ENCODE data around the gene TEAD4.

The TEAD4 gene

GRCh38 chr12:2960996-2961616, 1.9 kb downstream of the TEAD4 start:
- no peak for DNase-seq

DNA sequence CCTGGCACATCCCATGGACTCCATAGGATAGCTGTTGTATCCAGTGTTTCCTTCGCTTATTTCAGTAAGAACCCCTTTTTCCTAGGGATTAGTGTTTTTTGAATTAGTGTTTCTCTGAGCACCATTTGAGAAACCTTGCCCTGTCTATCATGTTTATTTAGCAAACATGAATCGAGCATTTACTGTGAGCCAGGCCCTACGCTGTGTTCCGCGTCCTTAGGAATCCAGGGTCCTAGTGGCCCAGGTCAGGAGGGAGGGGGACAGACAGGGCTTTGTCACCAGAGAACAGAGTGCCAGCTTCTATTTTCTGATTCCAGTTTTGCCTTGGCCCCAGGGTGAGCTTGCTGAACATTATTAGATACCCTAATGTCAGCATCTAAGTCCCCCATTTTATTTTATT, 2.5 kb downstream of the TEAD4 start:
- no peak for DNase-seq

GRCh38 chr12:2963154-2963759, 4.1 kb downstream of the TEAD4 start:
- DNase-seq: no peak

GRCh38 chr12:2963760-2964292, 4.6 kb downstream of the TEAD4 start:
- no peak for DNase-seq

GRCh38 chr12:2967651-2968050, 8.5 kb downstream of the TEAD4 start:
- no peak for DNase-seq

GRCh38 chr12:2970744-2971143, 11.5 kb downstream of the TEAD4 start:
- no peak for DNase-seq

DNA sequence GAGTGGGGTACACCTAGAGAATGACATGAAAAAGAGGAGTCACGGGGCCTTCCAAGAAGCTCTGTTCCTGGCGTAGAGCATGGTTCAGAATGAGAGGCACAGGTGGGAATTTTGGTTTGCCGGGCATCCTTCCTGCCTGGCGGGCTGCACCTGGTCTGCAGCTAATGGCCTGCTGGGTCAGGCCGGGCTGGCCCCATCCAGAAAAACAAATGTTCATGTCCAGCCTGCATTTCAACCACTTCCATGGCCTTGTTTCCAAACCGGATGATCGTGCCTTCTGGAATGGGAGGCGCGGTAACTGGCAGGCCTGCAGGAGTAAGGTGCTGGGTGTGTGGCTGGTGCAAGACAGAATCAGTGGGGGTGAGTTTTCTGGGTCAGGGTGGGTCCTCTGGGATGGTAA, 14.4 kb downstream of the TEAD4 start:
- no peak for DNase-seq

GRCh38 chr12:2974560-2974971, 15.4 kb downstream of the TEAD4 start:
- no peak for DNase-seq

DNA sequence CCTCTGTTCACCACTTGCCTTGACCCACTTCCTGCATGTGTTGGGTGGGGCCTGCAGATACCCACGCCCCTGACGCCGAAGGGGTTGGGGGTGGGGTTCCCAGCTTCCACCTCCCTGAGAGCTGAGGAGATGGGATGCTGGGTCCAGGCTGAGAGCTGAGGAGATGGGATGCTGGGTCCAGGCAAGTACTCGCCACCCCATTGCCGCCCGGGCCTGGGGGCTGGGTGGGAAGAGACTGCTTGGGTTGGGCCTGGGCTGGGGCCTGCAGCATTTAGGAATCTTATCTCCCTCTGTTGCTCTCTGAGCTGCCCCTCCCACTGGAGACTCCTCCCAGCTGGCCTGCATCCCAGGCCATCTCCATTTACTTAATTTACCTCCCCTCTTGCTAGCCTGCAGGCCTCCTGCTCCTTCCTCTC, 17.4 kb downstream of the TEAD4 start:
- no peak for DNase-seq

DNA sequence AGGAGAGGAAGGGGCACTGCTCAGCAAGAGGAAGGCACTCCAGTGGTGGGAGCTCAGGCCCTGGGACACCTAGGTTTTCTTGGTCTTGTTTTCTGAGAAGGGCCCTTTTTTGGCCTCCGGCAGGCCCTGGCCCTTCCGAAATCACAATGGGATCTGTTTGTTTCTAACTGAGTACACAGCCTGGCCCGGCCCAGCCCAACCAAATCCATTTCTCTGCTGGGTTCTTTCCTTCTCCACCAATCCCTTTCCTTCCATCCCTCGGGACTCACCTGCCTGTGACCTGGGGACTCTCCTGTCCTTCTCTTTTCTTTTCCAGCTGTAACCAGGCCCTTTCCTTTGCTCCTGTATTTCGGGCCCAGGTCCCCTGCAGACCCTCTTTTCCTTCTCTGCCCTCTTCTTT, 18.6 kb downstream of the TEAD4 start:
- DNase-seq: no peak

DNA sequence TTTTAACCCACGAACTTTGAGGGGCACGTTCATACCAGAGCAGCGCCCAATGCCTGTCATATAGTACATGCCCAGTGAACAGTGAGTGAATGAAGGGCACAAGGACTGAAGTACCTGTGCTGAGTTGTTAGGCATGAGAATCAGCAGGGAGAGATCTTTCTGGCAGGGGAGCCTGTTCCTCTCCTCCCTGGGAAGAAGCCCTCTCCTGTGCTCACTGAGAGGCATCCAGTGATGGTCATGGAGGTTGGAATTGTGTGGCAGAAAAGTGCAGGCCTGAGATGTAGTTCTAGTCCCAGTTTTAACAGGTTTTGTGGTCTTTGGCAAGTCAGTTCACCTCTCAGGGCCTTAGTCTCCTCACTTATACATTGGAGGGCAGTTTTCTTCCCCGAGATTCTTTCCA, 20.6 kb downstream of the TEAD4 start:
- no peak for DNase-seq

GRCh38 chr12:2980630-2981029, 21.4 kb downstream of the TEAD4 start:
- no peak for DNase-seq

DNA sequence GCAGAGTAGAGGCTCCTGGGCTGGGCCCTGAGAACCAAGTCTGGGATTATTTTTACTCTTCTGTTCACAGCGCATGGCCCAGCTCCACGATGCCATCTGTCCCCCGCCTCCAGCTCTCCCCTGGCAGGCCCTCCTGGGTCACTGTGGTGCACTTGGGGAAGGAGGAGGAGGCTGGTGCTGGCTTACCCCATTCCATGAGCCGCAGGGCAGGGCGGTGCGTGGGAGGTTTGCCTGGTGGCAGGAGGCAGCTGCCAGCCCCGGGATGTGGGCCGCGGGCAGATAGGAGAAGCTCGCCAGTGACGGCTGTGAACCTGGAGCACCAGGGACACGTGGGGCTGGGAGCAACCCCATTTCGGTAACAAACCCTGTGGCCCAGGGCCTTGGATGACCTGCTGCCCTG, 23.2 kb downstream of the TEAD4 start:
- DNase-seq: no peak

- DNase-seq: no peak
Observed at GRCh38 chr12:2984249-2984648, 25.1 kb downstream of the TEAD4 start.

DNA sequence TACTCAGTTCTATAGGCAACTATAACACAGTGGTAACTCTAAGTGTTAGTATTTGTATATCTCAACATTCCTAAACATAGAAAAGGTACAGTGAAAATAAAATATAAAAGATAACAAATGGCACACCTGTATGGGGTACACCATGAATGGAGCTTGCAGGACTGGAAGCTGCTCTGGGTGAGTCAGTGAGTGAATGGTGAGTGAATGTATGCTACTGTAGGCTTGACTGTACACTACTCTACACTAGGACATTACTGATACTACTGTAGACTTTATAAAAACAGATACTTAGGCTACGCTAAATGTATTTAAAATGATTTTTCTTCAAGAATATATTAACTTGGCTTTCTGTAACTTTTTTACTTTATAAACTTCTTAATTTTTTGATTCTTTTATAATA, 25.5 kb downstream of the TEAD4 start:
- DNase-seq: no peak

DNA sequence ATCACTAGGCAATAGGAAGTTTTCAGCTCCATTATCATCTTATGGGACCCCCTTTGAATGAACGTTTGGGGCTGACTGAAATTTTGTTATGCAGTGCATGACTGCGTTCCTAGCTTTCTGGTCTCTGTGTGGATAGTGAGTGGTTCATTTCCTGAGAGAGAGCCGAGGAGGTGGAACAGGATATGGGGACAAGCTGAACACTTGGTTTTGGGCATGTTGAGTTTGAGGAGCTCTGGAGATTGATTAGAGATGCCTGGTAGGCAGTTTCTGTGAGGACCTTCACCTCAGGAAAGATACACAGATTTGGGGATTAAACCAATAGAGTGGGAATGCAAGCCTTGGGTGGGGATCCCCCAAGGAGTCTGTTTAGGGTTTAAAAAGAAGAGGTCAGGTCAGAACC, 27.7 kb downstream of the TEAD4 start:
- no peak for DNase-seq

GRCh38 chr12:2988494-2988893, 29.3 kb downstream of the TEAD4 start:
- DNase-seq: no peak

GRCh38 chr12:2992724-2993123, 33.5 kb downstream of the TEAD4 start:
- no peak for DNase-seq

DNA sequence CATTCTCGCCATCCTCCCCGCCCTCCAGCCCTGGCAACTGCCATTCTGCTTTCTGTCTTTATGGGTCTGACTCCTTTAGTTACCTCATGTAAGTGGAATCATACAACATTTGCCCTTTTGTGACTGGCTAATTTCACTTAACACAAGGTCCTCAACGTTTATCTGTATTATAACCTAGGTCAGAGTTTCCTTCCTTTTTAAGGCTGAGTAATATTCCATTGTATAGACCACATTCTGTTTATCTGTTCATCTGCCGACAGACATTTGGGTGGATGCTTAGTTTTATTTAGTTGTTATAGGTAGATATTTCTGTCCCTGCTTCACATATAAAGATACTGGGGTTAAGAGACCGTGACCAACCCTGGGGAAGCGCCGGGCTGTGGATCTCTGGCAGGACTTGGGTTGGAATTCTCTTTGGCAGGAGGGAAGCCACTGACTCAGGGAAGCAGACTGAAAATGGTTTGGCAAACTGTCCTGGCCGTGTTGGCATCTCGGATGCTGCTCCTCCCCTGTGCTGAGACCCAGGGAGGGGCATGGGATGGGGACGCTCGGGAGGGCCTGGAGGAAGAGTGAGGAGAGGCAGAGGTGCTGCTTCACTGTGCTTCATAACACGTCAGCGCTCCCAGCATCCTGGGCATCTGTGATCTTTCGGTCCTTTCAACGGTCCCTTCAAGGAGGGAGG, 38.9 kb downstream of the TEAD4 start:
- DNase-seq: no peak

GRCh38 chr12:2998789-2999264, 39.6 kb downstream of the TEAD4 start:
- no peak for DNase-seq

GRCh38 chr12:2999265-2999841, 40.2 kb downstream of the TEAD4 start:
- DNase-seq: no peak

- DNase-seq: no peak
Observed at GRCh38 chr12:3000548-3001275, 41.5 kb downstream of the TEAD4 start.

DNA sequence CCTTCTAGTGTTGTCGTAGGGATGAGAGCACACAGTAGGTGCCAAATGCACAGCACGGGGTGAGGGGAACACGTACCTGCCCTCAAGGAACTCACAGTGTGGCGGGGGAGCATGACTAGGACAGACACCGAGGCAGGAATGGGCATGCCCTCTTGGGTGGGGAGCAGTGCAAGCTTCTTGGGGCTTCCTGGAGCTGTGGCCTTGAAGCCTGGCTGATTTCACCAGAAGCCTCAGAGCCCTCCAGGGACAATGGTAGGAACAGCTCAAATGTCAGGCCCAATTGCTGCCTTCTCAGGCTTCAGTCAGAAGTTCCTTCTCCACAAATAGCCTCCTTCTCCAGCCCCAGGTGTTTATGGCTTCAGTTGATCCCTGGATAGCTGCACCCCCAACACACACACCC, 43.4 kb downstream of the TEAD4 start:
- no peak for DNase-seq

All from CD4-positive, alpha-beta T cell treated with Interleukin-15 for 1 hour (primary cell).